SW 1271 (cell line): Measurements from ENCODE around the gene DPY19L1.
A peak's percentile ranks its signal among the peaks of the same experiment; 100 is the strongest.
"Not testable (repeated sequence)": the region's sequence is repeated elsewhere in the genome, so short reads cannot be mapped to it uniquely, and the experiment has no call there.

Experiments used
- DNase-seq, 2 experiments: peaks; one replicate each; lab custom pipeline; 2025; lab: John Stamatoyannopoulos, UW

Gene DPY19L1

DNA sequence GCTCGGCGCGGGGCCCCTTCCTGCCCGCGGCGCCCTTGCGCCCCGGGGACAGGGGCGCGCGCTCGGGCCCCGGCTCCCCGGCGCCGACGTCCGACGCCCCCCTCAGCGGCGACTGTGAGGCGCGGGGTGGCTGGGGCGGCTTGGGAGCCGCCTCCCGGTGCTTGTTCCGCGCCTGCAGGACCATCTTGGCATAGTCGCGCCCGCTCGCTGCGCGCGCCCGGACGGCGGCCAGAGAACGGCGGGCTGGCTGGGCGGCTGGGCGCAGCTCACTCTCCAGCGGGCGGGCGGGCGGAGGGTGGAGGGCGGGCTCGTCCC, at the start of gene DPY19L1:
Gene DPY19L1, minus strand, starts transcription at position 275 of the 315 bp plus-strand sequence. Its CDS starts 91 bp downstream, at position 184.
- DNase-seq = no peak

DNA sequence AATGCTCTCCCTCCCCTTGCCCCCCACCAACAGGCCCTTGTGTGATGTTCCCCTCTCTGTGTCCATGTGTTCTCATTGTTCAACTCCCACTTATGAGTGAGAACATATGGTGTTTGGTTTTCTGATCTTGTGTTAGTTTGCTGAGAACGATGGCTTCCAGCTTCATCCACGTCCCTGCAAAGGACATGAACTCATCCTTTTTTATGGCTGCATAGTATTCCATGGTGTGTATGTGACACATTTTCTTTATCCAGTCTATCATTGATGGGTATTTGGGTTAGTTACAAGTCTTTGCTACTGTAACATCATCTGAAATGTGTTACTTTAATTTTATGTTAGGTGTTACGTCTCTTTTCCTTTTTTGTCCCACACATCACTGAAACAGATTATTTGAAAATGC, 42.2 kb upstream of the DPY19L1 start:
- DNase-seq = not testable (repeated sequence)

DNA sequence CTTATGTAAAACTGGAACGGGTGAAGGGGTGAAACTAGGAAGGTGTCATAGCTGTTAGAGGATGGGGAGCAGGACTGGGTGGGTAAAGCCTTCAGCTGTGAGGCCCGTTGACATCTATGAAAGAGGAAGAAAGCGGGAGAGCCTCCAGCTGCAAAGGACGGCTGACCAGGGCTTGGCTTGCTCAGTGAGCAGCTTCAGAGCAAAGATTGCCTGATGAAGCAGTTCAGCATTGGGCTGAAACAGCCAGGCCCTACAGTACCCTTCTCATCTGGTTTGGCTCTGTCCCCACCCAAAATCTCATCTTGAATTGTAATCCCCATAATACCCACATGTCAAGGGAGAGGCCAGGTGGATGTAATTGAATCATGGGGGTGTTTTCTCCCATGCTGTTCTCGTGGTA, 36.7 kb upstream of the DPY19L1 start:
- not testable (repeated sequence) for DNase-seq

DNA sequence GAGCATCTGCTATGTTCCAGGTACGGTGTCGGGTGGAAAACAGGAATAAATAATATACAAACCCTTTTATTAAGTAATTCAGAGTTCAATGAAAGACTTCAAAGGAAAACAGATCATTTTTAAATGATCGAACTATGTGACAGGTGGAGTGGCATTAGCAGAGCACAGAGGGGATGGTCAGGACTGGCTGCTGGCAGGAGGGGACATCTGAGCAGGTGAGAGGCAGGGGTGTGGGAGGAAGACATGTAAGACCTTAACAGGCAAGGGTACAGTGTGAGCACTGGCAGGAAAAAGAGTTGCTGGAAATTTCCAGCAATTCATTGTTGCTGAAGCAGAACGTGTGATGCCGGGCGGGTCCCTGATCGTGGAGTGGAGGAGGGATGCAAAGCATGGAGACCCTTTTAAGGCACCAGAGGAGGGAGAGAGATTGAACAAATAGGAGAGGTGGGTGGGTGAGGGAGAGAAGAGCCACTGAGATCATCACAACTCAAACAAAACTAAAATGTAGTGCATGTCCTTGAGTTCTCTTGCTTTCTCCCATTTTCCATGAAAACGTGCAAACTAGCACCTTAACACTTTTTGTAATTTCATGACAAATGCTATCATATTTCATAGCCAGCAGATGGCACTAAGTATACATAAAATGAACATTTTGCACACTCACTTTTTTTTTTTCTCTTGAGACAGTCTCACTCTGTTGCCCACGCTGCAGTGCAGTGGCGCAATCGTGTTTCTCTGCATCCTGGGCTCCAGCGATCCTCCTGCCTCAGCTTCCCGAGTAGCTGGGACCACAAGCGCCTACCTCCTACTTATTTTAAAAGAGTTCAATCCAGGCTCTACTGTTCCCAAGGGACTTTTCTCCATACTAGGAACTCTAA, 35.9 kb upstream of the DPY19L1 start:
- peak in 1 of 2 experiments; percentile 23 for DNase-seq

DNA sequence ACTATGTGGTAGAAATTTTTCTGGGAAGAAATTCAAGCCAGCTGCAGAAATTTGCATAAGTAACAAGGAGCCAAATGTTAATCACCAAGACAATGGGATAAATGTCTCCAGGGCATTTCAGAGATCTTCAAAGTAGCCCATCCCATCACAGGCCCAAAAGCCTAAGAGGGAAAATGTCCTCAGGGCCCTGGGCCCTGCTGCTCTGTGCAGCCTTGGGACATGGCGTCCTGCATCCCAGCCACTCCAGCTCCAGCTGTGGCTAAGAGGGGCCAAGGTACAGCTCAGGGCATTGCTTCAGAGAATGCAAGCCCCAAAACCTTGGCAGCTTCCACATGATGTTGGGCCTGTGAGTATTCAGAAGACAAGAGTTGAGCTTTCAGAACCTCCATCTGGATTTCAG, 31.8 kb upstream of the DPY19L1 start:
- not testable (repeated sequence) for DNase-seq

DNA sequence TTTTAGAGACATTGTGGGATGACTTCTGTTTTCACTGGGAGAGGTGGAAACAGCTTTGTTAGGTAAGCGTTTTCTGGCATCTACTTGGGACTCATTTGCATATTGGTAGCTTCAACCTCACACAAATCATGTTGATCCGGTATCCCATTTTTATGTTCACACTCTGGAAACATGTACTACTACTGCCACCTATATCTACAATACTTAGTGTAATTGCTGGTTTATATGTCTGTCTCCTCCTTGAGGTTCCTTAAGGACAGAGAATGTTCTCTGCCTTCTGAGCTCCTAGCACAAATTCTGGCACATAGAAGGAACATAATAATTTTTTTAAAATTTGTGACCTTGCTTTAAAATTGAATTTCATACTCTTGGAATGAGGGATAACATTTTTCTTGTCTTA, 28.1 kb upstream of the DPY19L1 start:
- DNase-seq = not testable (repeated sequence)

DNA sequence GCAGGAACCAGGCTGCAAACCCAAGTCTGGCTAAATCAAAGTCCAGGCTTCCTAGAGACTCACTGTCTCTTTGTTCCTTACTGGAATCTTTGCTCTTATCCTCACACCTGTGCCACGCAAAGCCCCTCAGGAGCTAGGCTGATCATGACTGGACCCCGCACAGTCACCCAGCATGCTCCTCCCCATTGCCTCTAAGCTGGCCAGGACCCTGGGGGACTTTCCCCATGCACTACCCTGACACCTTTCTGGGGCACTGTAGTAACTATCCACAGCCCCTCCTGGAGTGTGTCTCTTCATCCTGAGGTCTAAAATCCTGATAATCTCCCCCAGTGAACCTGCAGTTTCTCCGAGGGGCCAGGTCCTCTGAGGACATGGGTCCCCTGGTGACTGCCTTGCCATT, 21.3 kb upstream of the DPY19L1 start:
- not testable (repeated sequence) for DNase-seq

DNA sequence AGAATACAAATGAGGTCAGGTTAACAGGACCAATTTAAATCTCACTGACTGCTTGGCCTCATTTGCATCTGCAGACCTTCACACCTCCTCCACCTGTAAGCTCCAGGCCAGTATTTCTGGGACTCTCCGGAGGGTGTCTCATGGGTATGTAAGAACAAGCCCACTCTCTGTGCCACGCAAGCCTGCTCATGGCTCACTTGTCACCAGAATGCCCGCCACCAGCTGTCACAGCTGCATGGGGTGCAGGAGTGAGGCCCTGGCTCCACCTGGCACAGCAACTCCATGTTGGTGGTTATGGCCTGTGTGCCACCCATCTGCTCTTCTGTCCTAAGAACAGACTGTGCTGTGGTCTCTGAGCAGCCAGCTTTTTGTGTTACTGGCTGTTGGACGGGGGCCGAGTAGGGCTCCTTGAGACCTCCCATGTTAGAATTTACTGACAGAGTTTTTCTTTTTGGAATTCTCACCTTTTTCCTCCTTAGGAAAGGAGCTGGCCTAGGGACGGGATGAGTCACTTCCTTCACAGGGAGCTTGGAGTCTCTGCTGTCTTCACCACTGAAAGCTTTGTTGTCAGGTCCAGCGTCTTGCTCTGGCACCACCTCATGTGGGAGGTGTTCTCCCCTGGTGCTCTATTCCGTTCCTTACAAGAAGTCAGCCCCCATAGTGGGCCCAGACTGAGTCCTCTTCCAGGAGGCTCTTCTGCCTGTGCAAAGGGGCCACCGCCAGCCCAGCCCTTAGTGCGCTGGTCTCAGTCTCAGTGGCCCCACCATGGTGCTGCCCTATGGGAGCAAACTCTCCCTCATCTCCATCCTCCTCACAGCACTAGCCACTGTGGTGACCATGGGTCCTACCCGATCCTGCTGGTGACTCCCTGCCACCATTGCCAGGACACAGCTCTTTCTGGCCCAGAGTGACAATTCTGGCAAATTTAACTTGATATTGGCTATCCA, 20.5 kb upstream of the DPY19L1 start:
- not testable (repeated sequence) for DNase-seq

DNA sequence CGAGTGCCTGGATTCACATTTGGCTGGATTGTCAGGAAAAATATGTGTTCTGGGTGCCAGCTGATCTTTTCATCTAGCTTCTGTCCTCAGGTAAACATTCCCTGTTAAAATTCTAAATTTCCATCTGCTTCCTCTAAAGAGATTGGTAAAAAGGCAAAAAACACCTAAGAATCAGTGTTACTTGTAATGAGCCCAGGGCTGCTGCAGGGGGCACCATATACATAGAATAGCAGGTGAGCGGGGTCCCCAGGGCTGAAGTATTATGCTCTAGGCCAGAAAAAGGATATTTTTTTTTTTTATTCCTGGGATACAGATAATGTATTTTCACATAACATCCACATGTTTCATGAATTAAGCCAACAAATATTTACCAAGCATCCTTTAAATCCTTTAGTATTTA, 18.4 kb upstream of the DPY19L1 start:
- not testable (repeated sequence) for DNase-seq

DNA sequence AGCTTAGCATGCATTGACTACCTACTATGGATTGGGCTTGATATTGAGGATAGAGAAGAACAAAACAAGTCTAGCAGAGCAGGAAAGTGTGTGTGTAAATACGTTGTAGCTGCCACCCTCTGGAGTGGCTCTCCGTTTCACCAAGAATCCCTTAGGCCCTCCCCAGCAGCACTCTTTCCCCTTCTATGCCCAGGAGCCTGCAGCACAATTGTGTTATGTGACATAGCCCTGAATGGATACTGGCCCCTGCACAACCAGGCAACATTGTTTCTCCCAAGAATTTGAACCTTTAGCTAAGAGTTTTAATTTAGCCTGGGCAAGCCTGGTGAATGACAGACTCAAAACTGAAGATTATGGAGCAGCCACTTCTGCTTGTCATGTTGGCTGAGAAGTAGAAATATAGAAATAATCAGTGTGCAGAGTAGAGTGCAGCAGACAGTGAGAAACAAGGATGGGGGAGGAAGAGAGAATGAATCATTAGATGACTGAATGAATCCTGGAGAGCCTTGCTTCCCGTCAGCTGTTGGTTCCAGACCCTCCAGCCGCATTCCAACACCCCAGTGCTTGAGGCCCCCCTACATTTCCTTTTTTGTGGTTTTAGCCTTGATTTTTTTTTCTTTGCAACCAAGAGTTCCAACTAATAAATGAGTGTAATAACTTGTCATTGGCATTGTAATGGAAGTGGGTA, 16.3 kb upstream of the DPY19L1 start:
- DNase-seq = not testable (repeated sequence)

DNA sequence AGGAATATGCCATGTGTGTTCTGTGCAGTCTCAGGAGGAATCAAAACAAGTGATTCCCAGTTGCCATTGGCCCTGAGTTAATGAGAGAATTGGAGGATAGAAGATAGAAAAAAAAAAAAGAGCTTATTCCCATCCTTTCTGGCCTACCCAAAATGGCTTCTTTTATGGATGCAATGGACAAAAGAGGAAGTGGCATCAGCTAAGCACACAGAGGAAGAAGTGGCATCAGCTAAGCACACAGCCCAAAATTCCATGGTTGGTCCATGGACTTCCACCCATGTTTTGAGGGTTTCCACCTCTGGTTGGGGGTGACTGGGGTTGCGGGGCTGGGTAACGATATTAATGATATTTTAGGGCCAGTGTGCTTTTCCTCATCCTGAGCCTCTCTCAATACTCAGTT, 11.1 kb upstream of the DPY19L1 start:
- DNase-seq = not testable (repeated sequence)

DNA sequence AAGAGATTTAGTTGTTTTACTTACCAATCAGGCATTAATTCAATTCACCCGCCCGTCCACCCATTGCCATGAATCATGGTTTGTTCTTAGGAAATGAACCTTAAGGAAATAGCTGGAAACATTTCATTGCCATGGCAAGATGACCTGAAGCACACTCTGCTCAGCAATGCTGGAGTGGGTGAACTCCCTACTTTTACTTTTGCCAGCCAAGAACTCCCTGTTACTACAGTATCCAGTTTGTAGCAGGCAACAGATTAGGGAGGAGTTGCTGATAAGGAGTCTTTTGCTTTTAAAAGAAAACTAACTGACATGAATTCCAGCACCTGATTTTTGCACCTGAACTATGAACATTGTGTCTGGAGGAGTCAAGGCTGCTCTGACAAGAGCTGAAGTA, 10.6 kb upstream of the DPY19L1 start:
- DNase-seq = not testable (repeated sequence)

DNA sequence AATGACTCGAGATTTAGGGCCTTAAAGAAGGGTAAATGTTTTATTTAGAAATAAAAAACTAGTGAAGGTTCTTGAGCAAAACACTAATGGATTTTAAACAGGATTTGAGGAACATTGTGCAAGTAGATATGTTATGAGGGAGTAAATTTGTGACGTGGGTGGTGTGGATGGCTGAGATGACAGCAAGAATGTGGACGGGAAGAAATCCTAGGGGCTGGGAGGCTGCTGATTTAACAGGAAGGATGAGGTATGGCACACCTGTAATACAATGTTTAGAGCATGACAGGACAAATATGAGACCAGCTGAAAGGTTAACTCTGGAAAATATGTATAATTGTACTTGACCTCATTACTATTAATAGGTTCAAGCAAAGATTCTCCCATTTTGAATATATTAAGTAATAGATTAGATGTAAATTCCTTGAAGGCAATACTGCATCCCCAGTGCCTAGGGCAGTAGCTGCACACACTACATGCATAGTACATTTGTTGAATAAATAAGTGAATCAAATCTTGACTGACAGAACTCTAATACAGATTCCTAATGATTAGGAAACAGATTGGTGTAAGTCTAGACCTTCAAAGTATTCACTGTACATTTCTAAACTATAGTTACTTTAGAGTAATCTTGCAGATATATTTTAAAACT, 10.1 kb upstream of the DPY19L1 start:
- not testable (repeated sequence) for DNase-seq

DNA sequence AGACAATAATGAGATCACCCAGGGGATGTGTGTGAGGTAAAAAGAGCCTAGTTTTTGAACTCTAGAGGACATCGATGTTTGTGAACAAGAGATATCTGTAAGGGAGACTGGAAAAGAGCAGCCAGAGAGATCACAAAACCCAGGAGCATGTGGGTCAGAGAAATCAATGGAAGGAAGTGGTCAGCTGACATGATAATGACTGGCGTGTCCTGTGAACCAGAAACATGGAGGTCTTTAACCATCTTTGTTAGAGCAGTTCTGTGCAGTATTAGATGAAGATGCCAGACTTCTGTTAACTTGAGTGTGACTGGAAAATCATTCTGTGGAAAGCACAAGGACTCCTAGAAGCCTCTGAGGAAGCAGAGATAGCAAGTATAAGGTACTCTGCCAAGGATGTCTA, 6.0 kb upstream of the DPY19L1 start:
- DNase-seq = not testable (repeated sequence)

DNA sequence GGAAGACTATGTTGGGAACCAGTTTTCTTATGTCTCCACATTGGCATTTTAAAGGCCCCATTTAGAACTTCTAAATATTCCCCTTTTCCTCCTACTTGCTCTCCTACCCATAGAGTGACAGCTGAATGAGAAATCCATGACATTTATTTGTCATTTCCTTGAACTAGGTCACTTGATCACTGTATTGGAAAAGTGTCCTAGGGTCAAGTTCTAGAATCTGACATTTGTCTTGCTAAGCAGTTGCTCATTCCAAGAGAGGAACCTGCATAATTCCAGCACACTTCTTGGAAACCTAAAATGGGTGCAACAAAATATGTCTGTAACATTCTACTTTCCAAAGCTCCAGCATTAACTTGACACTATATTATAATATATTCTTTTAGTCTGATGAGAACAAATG, 3.6 kb upstream of the DPY19L1 start:
- DNase-seq = no peak

DNA sequence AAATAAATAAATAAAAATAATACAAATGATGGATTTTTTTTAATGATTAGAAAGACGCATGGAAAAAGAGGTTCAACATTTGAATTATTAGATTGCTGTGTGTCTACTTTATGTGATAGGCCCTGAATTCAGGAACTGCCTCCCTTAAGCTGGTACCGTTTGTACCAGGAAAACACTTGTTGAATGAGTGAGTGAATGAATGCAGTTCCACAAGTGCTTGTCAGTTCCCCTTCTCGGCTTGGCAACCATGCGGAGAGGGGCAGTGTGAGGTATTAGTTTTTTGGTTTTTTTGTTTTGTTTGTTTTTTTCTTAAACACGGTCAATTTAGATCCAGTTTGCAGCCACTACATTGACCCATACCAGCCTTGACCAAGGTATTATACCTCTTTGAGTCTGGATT, 2.1 kb upstream of the DPY19L1 start:
- no peak for DNase-seq

DNA sequence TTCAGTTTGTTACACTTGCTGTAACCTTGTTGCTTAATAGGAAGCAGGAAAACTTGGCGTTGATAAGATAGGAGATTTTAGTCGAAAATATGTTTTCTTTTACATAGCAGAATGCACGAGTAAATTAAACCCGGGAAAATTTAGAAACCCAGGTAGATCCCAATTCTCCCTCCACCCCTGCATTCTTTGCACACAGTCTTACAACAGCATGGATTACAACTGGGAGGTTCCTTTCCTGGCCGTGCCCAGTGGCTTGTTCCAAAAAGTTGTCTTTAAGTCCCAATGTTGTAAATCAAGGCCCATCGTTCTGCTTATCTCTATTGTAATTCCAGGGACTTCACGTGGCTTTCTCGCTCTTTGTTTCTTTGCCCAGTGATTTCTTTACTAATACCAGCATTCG, 1.1 kb upstream of the DPY19L1 start:
- no peak for DNase-seq

DNA sequence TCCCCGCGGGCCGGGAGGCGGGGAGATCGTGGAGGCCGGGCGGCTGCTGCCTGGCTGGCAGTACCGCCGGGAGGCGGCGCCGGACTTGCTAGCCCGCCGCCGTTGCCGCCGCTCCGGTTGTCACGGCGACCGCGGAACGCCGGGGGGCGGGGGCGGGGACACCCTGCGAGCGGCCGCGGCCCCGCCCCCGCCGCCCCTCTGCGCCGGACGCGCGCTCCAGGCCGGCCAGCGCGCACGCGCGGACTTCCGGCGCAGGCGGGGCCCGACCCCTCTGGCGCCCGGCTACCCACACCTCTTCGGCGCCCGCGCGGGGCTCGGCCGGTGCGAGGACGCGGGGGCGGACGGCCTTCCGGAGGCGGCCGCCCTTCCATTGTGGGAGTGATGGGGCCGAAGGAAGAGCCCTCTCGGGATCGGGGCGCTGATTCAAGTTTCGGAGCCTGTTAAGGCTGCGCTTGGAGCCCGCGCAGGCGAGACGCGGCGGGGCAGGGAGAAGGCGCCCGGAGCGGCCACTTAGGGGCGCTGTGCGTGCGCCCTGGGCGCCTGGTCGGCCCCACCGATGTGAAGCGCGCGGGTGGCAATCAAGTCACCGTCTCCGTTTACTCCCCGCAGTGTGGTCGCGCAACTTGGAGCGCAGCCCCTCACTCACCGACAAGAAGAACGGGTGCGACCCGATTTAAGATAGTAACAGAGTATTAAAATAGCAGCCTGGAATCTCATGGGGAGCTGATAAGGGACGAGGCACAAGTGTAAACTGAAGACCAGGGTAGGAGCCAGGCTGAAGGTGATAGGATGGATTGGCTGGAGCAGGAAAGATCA, 449 bp upstream of the DPY19L1 start:
- peak; percentile 51 to 80 for DNase-seq

DNA sequence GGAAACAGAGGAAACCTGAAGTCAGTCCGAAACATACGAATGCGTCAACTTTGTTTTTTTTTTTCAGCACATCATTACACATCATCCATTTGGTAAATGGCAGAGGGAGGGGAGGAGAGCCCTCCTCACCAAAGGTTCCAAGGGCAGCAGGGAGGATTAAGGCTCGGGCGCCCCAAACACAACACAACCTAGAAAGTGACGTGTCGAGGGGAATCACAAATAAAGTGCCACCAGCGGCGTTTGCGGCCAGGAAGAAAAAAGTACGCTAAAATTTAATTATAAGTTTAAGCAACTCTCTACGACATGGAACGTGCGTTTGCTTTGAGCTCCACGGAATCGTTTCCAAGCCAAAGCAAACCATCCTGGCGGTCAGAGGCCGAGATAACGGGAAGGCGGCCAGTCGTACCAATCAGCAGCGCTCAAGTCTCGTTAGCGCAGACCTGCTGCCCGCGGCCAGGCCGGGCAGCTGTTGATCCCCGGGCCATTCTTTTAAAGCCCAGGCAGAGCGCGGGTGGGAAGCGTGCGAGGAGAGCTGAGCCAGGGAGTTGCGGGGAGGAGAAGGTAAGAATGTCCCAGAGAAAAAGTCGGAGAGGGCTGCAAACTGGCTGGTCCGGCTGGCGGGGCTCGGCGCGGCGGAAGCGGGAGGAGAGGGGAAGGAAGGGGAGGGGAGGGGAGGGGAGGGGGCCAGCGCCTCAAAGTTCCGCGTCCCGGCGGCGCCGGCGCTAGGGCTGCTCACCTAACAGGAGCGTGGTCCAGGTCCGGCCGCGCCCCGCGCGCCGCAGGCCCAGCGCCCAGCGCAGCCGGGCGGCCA, 719 bp downstream of the DPY19L1 start:
- DNase-seq = peak in 1 of 2 experiments; percentile 51

DNA sequence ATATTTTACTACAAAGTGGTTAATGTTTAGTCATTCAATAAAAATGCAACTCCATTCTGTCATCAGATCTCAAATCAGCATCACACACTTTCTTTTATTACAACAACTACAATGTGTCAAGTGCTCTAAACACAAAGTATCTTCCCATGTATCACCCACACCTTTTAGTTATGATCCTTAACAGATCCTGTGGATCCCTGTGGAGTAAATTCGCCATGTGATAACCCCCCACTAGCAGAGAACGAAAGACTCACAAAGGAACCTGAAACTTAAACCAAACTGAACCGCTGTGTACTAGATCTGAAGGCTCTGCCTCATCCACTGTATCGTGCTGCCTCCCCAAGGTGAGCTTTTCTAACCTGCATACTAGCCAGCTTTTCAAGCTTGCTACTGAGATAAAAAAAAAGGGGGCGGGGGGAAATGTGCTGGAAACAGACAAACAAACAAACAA, 1.7 kb downstream of the DPY19L1 start:
- DNase-seq = no peak
